G401.6 (cell line): Measurements from ENCODE around the gene SIAH2.

Source experiments
- FAIRE-seq: peaks from 2 replicates; lab custom pipeline; 2012; peaks lifted over from hg19 to GRCh38; lab: Jason Lieb, UNC

Gene SIAH2

DNA sequence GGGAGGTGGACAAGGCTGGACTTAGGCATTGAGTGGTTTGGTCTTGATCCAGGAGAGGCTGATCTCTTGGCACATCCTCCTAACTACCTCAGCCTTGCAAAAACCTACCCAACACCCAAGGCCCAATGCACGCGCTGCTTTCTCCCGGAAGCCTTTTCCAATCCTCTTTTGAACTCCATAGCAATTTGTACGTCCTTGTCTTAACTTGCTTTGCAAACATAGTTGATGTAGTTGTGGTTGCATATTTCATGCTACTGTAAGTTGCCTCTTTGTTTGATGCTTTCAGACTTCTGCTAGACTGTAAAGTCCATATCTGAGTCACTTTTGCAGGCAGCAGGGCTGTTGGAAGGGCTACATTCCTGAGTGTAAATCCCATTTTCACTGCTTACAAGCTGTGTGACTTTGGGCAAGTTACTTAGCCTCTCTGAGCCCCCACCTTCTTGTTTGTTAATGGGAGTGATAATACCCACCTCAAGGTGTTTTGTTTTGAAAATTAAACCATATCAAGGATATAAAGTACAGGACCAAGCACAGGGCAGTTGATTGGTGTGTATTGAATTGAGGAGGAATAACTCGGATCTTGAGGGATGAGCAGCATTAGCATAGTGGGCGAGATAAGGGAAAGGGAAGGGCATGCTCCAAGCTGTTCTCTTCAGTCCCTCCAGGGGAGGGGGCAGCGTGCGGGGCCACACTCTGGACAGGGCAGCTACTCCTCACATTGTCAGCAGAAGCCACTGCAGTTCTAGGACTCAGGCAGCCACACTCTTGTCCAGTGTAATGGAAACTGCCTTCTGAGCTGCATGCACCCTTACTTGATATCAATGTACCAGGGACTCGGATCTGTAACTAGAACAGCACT, 28.8 kb downstream of the SIAH2 start:
- no peak for FAIRE-seq

- FAIRE-seq = no peak
Measured at GRCh38 chr3:150733373-150733935, 29.5 kb downstream of the SIAH2 start.

GRCh38 chr3:150729682-150730360, 33.1 kb downstream of the SIAH2 start:
- FAIRE-seq = no peak

GRCh38 chr3:150727653-150728502, 35.1 kb downstream of the SIAH2 start:
- FAIRE-seq = no peak

- FAIRE-seq = no peak
Measured at GRCh38 chr3:150725548-150725947, 37.4 kb downstream of the SIAH2 start.

- FAIRE-seq = no peak
Measured at GRCh38 chr3:150723946-150724345, 39.0 kb downstream of the SIAH2 start.

DNA sequence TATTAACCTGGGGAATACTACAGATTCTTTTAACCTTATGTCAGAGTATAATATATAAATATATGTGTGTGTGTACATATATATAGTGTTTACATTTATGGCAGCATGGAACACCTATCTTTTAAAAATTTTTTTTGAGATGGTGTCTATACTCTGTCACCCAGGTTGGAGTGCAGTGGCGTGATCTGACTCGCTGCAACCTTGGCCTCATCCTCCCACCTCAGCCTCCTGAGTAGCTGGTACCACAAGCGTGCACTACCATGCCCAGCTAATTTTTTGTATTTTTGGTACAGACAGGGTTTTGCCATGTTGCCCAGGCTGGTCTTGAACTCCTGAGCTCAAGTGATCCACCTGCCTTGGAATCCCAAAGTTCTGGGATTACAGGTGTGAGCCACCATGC, 40.7 kb downstream of the SIAH2 start:
- no peak for FAIRE-seq

DNA sequence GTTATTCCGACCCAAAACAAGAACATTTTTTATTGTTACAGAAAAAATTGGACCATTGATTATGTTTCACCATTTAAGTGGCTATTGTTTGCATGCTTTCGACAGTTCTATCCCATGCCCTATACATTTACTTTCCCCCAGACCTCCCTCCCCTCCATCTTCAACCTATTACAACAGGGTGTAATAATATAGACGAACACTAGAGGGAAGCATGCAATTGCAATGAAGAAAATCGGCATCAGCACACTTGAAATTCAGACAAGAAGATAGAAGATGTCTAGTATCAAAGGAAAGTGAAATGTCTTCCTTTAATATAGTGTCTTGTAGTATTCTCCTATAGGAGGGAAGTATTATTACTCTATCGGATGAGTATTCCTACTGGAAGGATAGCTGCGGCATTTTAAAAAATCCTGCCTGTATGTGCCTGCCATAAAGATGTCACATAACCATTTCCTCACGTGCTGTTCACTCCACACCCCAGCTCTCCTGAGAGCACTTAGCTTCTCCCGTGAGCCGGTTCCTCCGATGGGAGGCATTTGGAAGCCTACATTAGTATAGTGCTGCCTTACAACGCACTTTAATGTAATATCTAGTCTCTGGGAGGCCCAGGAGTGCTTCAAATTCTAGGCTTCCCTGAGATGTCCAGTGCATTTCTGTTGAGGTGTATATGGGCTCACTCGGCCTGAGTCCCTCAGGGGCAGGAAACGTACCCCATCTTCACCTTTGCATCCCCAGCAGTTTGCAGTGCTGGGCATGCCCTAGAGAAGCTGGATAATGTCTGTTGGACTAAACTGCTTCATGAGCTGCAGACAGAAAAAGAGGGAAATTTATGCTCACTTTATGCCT, 41.5 kb downstream of the SIAH2 start:
- peak; percentile 96 for FAIRE-seq

DNA sequence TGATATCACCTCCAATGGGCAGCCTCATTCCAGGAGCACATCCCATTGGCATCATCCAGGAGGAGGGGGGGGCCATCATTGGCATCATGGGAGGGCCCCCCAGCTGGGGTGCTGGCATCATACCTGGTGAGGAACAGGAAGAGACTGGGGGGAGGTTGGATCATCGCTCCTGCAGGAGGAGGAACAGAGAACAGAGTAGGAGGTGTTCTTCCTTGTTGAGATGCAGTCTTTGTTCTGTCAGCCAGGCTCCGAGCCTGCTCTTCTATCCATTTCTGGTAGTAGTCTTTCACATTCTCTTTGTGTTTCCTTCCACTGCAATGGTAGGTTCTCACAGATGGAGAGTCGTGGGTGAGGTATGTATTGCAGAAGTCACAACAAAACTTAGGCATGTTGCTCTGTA, 42.5 kb downstream of the SIAH2 start:
- no peak for FAIRE-seq

DNA sequence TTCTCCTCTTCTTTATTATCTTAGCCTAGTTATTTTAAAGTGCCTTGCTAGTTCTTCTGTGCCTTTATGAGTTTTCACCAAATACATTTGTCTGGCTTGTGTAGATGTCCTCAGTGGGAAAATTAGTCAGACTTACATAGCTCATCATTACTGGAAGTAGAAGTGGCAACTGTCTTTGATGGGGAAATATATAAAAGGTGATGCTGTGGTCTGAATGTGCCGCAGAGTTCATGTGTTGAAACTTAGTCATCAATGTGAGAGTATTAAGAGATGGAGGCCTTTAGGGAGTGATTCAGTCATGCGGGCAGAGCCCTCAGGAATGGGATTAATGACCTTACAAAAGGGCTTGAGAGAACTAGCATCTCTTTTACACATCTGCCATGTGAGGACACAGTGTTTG, 52.9 kb downstream of the SIAH2 start:
- no peak for FAIRE-seq

GRCh38 chr3:150703756-150704344, 59.1 kb downstream of the SIAH2 start, which contains the start of gene ERICH6:
ERICH6 (minus strand) TSS chr3:150703920; CDS start chr3:150703898, 22 bp downstream.
- FAIRE-seq = no peak

DNA sequence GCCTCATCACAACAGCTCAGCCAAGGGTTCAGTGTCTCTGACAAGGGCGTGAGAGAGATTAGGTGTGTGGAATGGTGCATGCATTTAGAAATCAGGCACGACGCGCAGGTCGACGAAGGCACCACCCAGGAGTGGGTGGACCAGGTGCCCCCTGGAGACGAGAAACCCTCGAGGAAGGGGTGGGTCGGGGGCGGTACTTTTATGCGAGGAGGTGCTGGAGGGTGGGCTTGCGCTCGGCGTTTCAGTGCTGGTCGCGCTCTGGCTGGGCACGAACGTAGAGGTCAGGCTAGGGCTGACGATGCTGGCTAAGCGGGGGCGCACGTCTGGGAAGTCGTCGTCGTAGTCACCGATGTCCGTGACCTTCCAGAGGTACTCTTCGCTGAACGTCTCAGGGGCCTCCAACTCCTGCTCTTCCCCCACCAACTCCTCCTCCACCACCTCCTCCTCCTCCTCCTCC, 59.6 kb downstream of the SIAH2 start:
- FAIRE-seq = no peak

DNA sequence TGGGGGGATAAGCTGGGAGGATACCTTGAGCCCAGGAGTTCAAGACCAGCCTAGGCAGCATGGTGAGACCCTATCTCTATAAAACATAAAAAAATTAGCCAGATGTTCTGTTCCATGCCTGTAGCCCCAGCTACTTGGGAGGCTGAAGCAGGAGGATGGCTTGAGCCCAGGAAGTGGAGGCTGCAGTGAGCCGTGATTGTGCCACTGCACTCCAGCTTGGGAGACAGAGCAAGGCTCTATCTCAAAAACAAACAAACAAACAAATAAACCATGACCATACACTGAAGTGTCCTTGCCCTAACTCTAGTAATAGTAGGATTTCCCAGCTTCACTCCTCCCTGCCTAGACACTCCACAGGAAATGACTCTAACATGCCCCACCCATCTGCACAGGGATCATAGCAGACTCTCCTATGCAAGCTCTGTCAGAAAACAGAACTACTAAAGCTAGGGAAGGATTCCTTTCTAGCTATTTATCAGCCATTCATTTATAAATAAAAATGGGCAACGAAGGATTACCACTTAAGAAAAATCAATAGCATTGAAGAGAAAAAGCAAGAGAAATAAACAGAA, 63.8 kb downstream of the SIAH2 start:
- no peak for FAIRE-seq

DNA sequence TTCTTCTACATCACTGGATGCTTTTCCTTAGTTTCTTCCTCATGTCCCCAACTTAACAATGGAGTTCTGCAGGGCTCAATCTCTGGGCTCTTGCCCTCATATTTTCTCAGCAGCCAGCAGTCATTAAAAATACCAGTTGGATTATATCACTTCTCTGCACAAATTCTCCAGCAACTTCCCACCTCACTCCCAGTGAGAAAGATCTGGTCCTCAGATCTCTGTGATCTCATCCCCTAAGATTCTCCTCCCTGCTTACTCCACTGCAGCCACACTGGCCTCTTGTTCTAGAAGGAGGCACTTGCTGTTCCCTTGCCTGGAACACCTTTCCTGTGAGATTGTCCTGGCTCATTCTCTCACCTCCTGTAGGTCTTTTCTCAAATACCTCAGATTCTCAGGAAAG, 65.3 kb downstream of the SIAH2 start:
- FAIRE-seq = no peak

DNA sequence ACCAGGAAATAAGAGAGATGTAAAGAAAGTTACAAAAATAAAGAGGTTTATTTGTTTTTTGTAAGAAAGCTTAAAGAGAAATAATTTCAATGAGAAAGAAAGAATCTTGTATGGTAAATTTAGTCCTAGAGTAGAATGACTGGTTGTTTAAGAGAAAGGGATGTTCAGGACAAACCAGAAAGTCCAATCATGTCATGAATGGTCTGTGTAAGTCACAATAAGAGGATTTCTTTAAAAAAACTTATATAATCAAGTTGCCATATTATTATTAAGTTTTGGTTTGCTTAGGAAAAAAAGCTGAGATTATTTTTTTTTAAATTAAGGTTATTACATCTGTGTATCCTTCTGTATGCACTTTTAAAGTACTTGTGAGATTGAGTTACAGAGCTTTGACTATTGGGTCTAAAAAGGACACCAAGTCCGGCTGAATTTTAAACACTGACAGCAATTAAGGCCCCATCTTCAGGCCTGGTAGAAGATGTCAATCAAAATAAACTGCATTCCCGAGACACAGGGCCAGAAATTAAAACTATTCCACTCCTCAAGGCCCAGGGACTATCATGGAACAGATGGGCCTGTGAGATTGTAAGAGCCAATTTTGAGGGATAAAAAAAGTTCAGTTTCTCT, 71.4 kb downstream of the SIAH2 start:
- peak; percentile 78 for FAIRE-seq
